Suprapubic skin (tissue), 4 donors: ENCODE results near the gene CAPN9. TPM values are rescaled to one million over a fixed set of nuclear protein-coding genes. Genes with fewer than 3 reads are reported as not detected.

ENCODE experiments used
- DNase-seq, 2 donors: peaks; one replicate each; pipeline ENCODE4 v3.0.0-alpha.2; 2019; ENCODE audit warnings: low spot score in 2 of 2
- H3K27ac ChIP-seq: fragments of 200-600 bp; sonication (generic); one replicate; pipeline ENCODE4 v1.5.1; 2019
- H3K27me3 ChIP-seq: fragments of 200-600 bp; sonication (generic); one replicate; pipeline ENCODE4 v1.5.1; 2019
- H3K36me3 ChIP-seq: fragments of 200-600 bp; sonication (generic); one replicate; pipeline ENCODE4 v1.5.1; 2019
- H3K4me1 ChIP-seq: fragments of 200-600 bp; sonication (generic); one replicate; pipeline ENCODE4 v1.5.1; 2019
- H3K4me3 ChIP-seq: fragments of 200-600 bp; sonication (generic); one replicate; pipeline ENCODE4 v1.5.1; 2019; ENCODE audit warnings: mild to moderate bottlenecking
- H3K9me3 ChIP-seq: fragments of 200-600 bp; sonication (generic); one replicate; pipeline ENCODE4 v1.5.1; 2019
- EP300 ChIP-seq: sonication (generic); formaldehyde crosslinking; IDR thresholded peaks from one replicate; pipeline ENCODE4 v1.6.1; 2017; ENCODE audit warnings: antibody characterized with exemption
- POLR2A ChIP-seq, 2 donors: fragments of 450-650 bp; IDR thresholded peaks; one replicate each; pipeline ENCODE4 v1.6.1; 2017; ENCODE audit warnings: antibody characterized with exemption in 2 of 2, mild to moderate bottlenecking in 2 of 2, moderate library complexity in 2 of 2
- POLR2AphosphoS5 ChIP-seq, 3 donors: sonication (generic); formaldehyde crosslinking; IDR thresholded peaks; one replicate each; pipeline ENCODE4 v1.6.1; 2017; ENCODE audit warnings: antibody characterized with exemption in 3 of 3
- WGBS: methylation state at CpG from one replicate; pipeline ENCODE4 v1.1.5; 2018; 5-methylcytosine and 5-hydroxymethylcytosine counted together
- total RNA-seq, 4 donors: library from RNA; depleted of rRNA; stranded (reverse); fragments of >200 nt; gene quantifications; one replicate each; pipeline ENCODE4 v1.1.0, GENCODE V29; 2016
- TF ChIP-seq, protein P1 (sequence below), 2 donors: fragments of 200-600 bp in 1 of 2; fragments of 450-650 bp in 1 of 2; sonication (generic) in 1 of 2; IDR thresholded peaks; one replicate each; pipeline ENCODE4 v1.5.1; 2016 to 2019; ENCODE audit warnings: antibody characterized with exemption in 2 of 2, mild to moderate bottlenecking in 1 of 2, moderate library complexity in 1 of 2

CAPN9 gene
- total RNA-seq, 4 donors from 2014 or later = 0.48 to 4.2 TPM; not detected in 2

GRCh38 chr1:230754796-230755195 is 7.6 kb downstream of the CAPN9 start:
- Histone ChIP-seq H3K27ac (no peak overlapping the region), H3K4me3 (no peak overlapping the region), H3K36me3 (no peaks in the 10 kb centered on the region), H3K9me3 (no peaks in the 10 kb centered on the region), H3K4me1 (peaks cover 12% of the 10 kb centered on the region), H3K27me3 (no peaks in the 10 kb centered on the region)
- peak in 1 of 2 donors; percentile 76 for DNase-seq
- TF ChIP-seq, protein P1, sequence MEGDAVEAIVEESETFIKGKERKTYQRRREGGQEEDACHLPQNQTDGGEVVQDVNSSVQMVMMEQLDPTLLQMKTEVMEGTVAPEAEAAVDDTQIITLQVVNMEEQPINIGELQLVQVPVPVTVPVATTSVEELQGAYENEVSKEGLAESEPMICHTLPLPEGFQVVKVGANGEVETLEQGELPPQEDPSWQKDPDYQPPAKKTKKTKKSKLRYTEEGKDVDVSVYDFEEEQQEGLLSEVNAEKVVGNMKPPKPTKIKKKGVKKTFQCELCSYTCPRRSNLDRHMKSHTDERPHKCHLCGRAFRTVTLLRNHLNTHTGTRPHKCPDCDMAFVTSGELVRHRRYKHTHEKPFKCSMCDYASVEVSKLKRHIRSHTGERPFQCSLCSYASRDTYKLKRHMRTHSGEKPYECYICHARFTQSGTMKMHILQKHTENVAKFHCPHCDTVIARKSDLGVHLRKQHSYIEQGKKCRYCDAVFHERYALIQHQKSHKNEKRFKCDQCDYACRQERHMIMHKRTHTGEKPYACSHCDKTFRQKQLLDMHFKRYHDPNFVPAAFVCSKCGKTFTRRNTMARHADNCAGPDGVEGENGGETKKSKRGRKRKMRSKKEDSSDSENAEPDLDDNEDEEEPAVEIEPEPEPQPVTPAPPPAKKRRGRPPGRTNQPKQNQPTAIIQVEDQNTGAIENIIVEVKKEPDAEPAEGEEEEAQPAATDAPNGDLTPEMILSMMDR (IDR thresholded peaks at IDR 0.05) = no peak
- TF ChIP-seq POLR2AphosphoS5 (IDR thresholded peaks at IDR 0.05) (no peak), POLR2A (IDR thresholded peaks at IDR 0.05) (no peak), EP300 (no peak)
- no CpG with 5 or more reads among the region's 3 CpGs for WGBS

- H3K36me3 ChIP-seq = no peaks in the 10 kb centered on the region
- peaks cover 6% of the 10 kb centered on the region for H3K4me1 ChIP-seq
- no peak overlapping the region for H3K4me3 ChIP-seq
- no peak overlapping the region for H3K27ac ChIP-seq
- DNase-seq = no peak
- 80% methylated on average over 14 of the region's 16 CpGs for WGBS
- H3K9me3 ChIP-seq = no peaks in the 10 kb centered on the region
- TF ChIP-seq EP300 = no peak
- no peak for TF ChIP-seq POLR2A (IDR thresholded peaks at IDR 0.05)
- no peak for TF ChIP-seq POLR2AphosphoS5 (IDR thresholded peaks at IDR 0.05)
- TF ChIP-seq, protein P1 (IDR thresholded peaks at IDR 0.05) = no peak
- H3K27me3 ChIP-seq = no peaks in the 10 kb centered on the region
These were observed 10.9 kb downstream of the CAPN9 start for GRCh38 chr1:230757856-230758708.

- Histone ChIP-seq H3K4me3 (no peak overlapping the region), H3K27ac (no peak overlapping the region), H3K4me1 (no peaks in the 10 kb centered on the region), H3K36me3 (no peaks in the 10 kb centered on the region), H3K9me3 (no peaks in the 10 kb centered on the region), H3K27me3 (no peaks in the 10 kb centered on the region)
- TF ChIP-seq EP300 = no peak
- no peak for TF ChIP-seq POLR2A (IDR thresholded peaks at IDR 0.05)
- TF ChIP-seq, protein P1 (IDR thresholded peaks at IDR 0.05) = no peak
- TF ChIP-seq POLR2AphosphoS5 (IDR thresholded peaks at IDR 0.05) = no peak
- DNase-seq = no peak
- WGBS = 18% methylated on average over 8 of the region's 8 CpGs
These were observed 11.7 kb downstream of the CAPN9 start for GRCh38 chr1:230758709-230759368.

GRCh38 chr1:230759369-230760065 is 12.3 kb downstream of the CAPN9 start:
- WGBS = 72% methylated on average over 7 of the region's 7 CpGs
- no peak for TF ChIP-seq POLR2AphosphoS5 (IDR thresholded peaks at IDR 0.05)
- no peak for TF ChIP-seq EP300
- no peak for TF ChIP-seq POLR2A (IDR thresholded peaks at IDR 0.05)
- TF ChIP-seq, protein P1 (IDR thresholded peaks at IDR 0.05) = no peak
- Histone ChIP-seq H3K4me1 (no peaks in the 10 kb centered on the region), H3K9me3 (peaks cover 4% of the 10 kb centered on the region), H3K27me3 (no peaks in the 10 kb centered on the region), H3K27ac (no peak overlapping the region), H3K36me3 (no peaks in the 10 kb centered on the region), H3K4me3 (no peak overlapping the region)
- DNase-seq = no peak
